Superior temporal gyrus (tissue), 1 donor: ENCODE measurements around the gene KRT3.

Experiments
- DNase-seq: peaks from one replicate; pipeline ENCODE4 v3.0.0-alpha.2; 2016; ENCODE audit errors: extremely low spot score

KRT3 gene

GRCh38 chr12:52813885-52814709 is 18.2 kb upstream of the KRT3 start, which contains the start of gene KRT4:
Gene KRT4 (minus strand): TSS chr12:52814116. CDS start chr12:52814058, 58 bp downstream.
- no peak for DNase-seq

GRCh38 chr12:52813203-52813819 is 17.4 kb upstream of the KRT3 start:
- no peak for DNase-seq

- DNase-seq, result no peak
Observed at GRCh38 chr12:52812749-52813148, 16.8 kb upstream of the KRT3 start.

- no peak for DNase-seq
Observed at GRCh38 chr12:52812073-52812400, 16.1 kb upstream of the KRT3 start.

GRCh38 chr12:52811191-52812072 is 15.5 kb upstream of the KRT3 start:
- DNase-seq, result no peak

GRCh38 chr12:52810554-52810953 is 14.6 kb upstream of the KRT3 start:
- no peak for DNase-seq

- no peak for DNase-seq
Observed at GRCh38 chr12:52809166-52809565, 13.2 kb upstream of the KRT3 start.

- no peak for DNase-seq
Observed at GRCh38 chr12:52808573-52809160, 12.8 kb upstream of the KRT3 start.

GRCh38 chr12:52807544-52808470 is 11.9 kb upstream of the KRT3 start:
- no peak for DNase-seq

GRCh38 chr12:52806821-52807543 is 11.1 kb upstream of the KRT3 start:
- DNase-seq, result no peak

- no peak for DNase-seq
Observed at GRCh38 chr12:52806169-52806811, 10.4 kb upstream of the KRT3 start.

- no peak for DNase-seq
Observed at GRCh38 chr12:52805739-52806138, 9.8 kb upstream of the KRT3 start.

GRCh38 chr12:52805000-52805399 is 9.1 kb upstream of the KRT3 start:
- DNase-seq, result no peak

- DNase-seq, result no peak
Observed at GRCh38 chr12:52802442-52802841, 6.5 kb upstream of the KRT3 start.

GRCh38 chr12:52801773-52802172 is 5.9 kb upstream of the KRT3 start:
- no peak for DNase-seq

GRCh38 chr12:52800259-52800917 is 4.5 kb upstream of the KRT3 start:
- no peak for DNase-seq

- DNase-seq, result no peak
Observed at GRCh38 chr12:52799505-52800211, 3.7 kb upstream of the KRT3 start.

- no peak for DNase-seq
Observed at GRCh38 chr12:52798671-52799504, 3.0 kb upstream of the KRT3 start.
